IPS DF 6.9 (cell line): Measurements from ENCODE around the gene SRSF4.
A peak's percentile ranks its signal among the peaks of the same experiment; 100 is the strongest.

Experiments
- DNase-seq: peaks from one replicate; pipeline ENCODE4 v3.0.0-alpha.2; 2013; ENCODE audit warnings: low read depth, low spot score
- H3K27ac ChIP-seq: one replicate; pipeline ENCODE4 v1.5.1; 2013; ENCODE audit warnings: low read length, control low read depth
- H3K27me3 ChIP-seq: 2 replicates; pipeline ENCODE4 v1.6.1; 2013; ENCODE audit warnings: mild to moderate bottlenecking, low read length; ENCODE audit not compliant: control insufficient read depth, insufficient read depth
- H3K36me3 ChIP-seq: 2 replicates; pipeline ENCODE4 v1.6.1; 2013; ENCODE audit warnings: low read length; ENCODE audit not compliant: control insufficient read depth, insufficient read depth
- H3K4me1 ChIP-seq: 2 replicates; pipeline ENCODE4 v1.6.1; 2013; ENCODE audit warnings: low read length; ENCODE audit not compliant: control insufficient read depth, insufficient read depth
- H3K4me3 ChIP-seq: 2 replicates; pipeline ENCODE4 v1.5.1; 2013; ENCODE audit warnings: mild to moderate bottlenecking, low read length
- H3K9me3 ChIP-seq: 2 replicates; pipeline ENCODE4 v1.6.1; 2013; ENCODE audit warnings: low read length, inconsistent platforms; ENCODE audit not compliant: control insufficient read depth, insufficient read depth
- WGBS: extraction: QIAGEN DNeasy Blood & Tissue Kit; methylation state at CpG from one replicate; pipeline ENCODE4 v1.1.7; 2013; ENCODE audit warnings: mixed read lengths, missing lambda C conversion rate; ENCODE audit not compliant: insufficient read length, insufficient coverage; 5-methylcytosine and 5-hydroxymethylcytosine counted together

The SRSF4 gene

GRCh38 chr1:29180497-29181412 is 945 bp downstream of the SRSF4 start:
- Histone ChIP-seq H3K9me3 (no peaks in the 10 kb centered on the region), H3K27ac (no peak overlapping the region), H3K36me3 (no peaks in the 10 kb centered on the region), H3K4me1 (no peaks in the 10 kb centered on the region), H3K4me3 (peak overlapping the region; percentile 91; the same call in 1 of the 2 replicates), H3K27me3 (no peaks in the 10 kb centered on the region)
- DNase-seq, result no peak
- no CpG with 5 or more reads among the region's 32 CpGs for WGBS

GRCh38 chr1:29179641-29180184 is 2.0 kb downstream of the SRSF4 start:
- Histone ChIP-seq H3K9me3 (no peaks in the 10 kb centered on the region), H3K27ac (no peak overlapping the region), H3K36me3 (no peaks in the 10 kb centered on the region), H3K4me1 (no peaks in the 10 kb centered on the region), H3K27me3 (no peaks in the 10 kb centered on the region), H3K4me3 (no peak overlapping the region)
- WGBS, result no CpG with 5 or more reads among the region's 4 CpGs
- no peak for DNase-seq

GRCh38 chr1:29177022-29177705 is 4.5 kb downstream of the SRSF4 start:
- H3K36me3 ChIP-seq, result no peaks in the 10 kb centered on the region
- DNase-seq, result no peak
- WGBS, result no CpG with 5 or more reads among the region's 12 CpGs

GRCh38 chr1:29176576-29176975 is 5.1 kb downstream of the SRSF4 start:
- WGBS, result no CpG with 5 or more reads among the region's 4 CpGs
- no peak for DNase-seq
- Histone ChIP-seq H3K4me3 (no peak overlapping the region), H3K27ac (no peak overlapping the region), H3K9me3 (no peaks in the 10 kb centered on the region), H3K4me1 (no peaks in the 10 kb centered on the region), H3K27me3 (no peaks in the 10 kb centered on the region), H3K36me3 (no peaks in the 10 kb centered on the region)

More at GRCh38 chr1:29177022-29177705, 4.5 kb downstream of the SRSF4 start:
- Histone ChIP-seq H3K4me1 (no peaks in the 10 kb centered on the region), H3K9me3 (no peaks in the 10 kb centered on the region), H3K27ac (no peak overlapping the region), H3K27me3 (no peaks in the 10 kb centered on the region), H3K4me3 (no peak overlapping the region)

GRCh38 chr1:29172415-29172939 is 9.2 kb downstream of the SRSF4 start:
- no peaks in the 10 kb centered on the region for H3K27me3 ChIP-seq
- no peaks in the 10 kb centered on the region for H3K36me3 ChIP-seq
- no CpG with 5 or more reads among the region's 8 CpGs for WGBS

GRCh38 chr1:29171521-29171920 is 10.2 kb downstream of the SRSF4 start:
- 0 out of 2 replicates have a peak, but pooled peaks cover 3% of the 10 kb centered on the region for H3K4me1 ChIP-seq
- H3K9me3 ChIP-seq, result no peaks in the 10 kb centered on the region
- no peaks in the 10 kb centered on the region for H3K27me3 ChIP-seq
- no peak overlapping the region for H3K27ac ChIP-seq
- peaks cover 1% of the 10 kb centered on the region; the same call in 1 of the 2 replicates for H3K36me3 ChIP-seq
- no peak for DNase-seq
- H3K4me3 ChIP-seq, result no peak overlapping the region
- WGBS, result no CpG with 5 or more reads among the region's 5 CpGs

More at GRCh38 chr1:29172415-29172939, 9.2 kb downstream of the SRSF4 start:
- Histone ChIP-seq H3K4me3 (no peak overlapping the region), H3K9me3 (no peaks in the 10 kb centered on the region), H3K27ac (no peak overlapping the region), H3K4me1 (0 out of 2 replicates have a peak, but pooled peaks cover 1% of the 10 kb centered on the region)
- no peak for DNase-seq

- Histone ChIP-seq H3K4me3 (no peak overlapping the region), H3K4me1 (0 out of 2 replicates have a peak, but pooled peaks cover 7% of the 10 kb centered on the region), H3K36me3 (peaks cover 5% of the 10 kb centered on the region; the same call in 1 of the 2 replicates), H3K27ac (no peak overlapping the region), H3K9me3 (no peaks in the 10 kb centered on the region), H3K27me3 (no peaks in the 10 kb centered on the region)
- WGBS, result no CpG with 5 or more reads among the region's 3 CpGs
- DNase-seq, result no peak
These were observed 10.6 kb downstream of the SRSF4 start for GRCh38 chr1:29171089-29171488.

- peaks cover 8% of the 10 kb centered on the region; the same call in 1 of the 2 replicates for H3K36me3 ChIP-seq
- no peak for DNase-seq
- WGBS, result no CpG with 5 or more reads among the region's 3 CpGs
These were observed 11.7 kb downstream of the SRSF4 start for GRCh38 chr1:29169976-29170375.

GRCh38 chr1:29167904-29168303 is 13.8 kb downstream of the SRSF4 start:
- no CpG with 5 or more reads among the region's 9 CpGs for WGBS
- H3K27ac ChIP-seq, result no peak overlapping the region
- H3K4me3 ChIP-seq, result no peak overlapping the region
- H3K9me3 ChIP-seq, result no peaks in the 10 kb centered on the region
- H3K27me3 ChIP-seq, result no peaks in the 10 kb centered on the region
- peaks cover 8% of the 10 kb centered on the region; the same call in 1 of the 2 replicates for H3K36me3 ChIP-seq
- peaks cover 7% of the 10 kb centered on the region; the same call in 1 of the 2 replicates for H3K4me1 ChIP-seq
- DNase-seq, result no peak

More at GRCh38 chr1:29169976-29170375, 11.7 kb downstream of the SRSF4 start:
- Histone ChIP-seq H3K27ac (no peak overlapping the region), H3K27me3 (no peaks in the 10 kb centered on the region), H3K4me1 (peaks cover 7% of the 10 kb centered on the region; the same call in 1 of the 2 replicates), H3K9me3 (no peaks in the 10 kb centered on the region), H3K4me3 (no peak overlapping the region)
